Fibroblast of villous mesenchyme (primary cell): ENCODE data around the gene LDB3. TPM values are rescaled to one million over a fixed set of nuclear protein-coding genes. Genes with fewer than 3 reads are reported as not detected.

Experiments
- DNase-seq: peaks from one replicate; pipeline ENCODE4 v3.0.0-alpha.2; 2010; ENCODE audit warnings: low read depth
- H3K4me3 ChIP-seq: 2 replicates; pipeline ENCODE4 v1.5.1; 2011; ENCODE audit warnings: low read depth, mild to moderate bottlenecking, low read length
- total RNA-seq: library from RNA; depleted of rRNA; stranded (reverse); fragments of >200 nt; gene quantifications from 2 replicates; pipeline ENCODE4 v1.2.3, GENCODE V29; 2012
- TF ChIP-seq, protein P1 (sequence below): IDR thresholded peaks from 2 replicates; pipeline ENCODE4 v1.5.1; 2012; ENCODE audit warnings: low read depth, mild to moderate bottlenecking, low read length; ENCODE audit not compliant: insufficient read depth

LDB3 gene
- total RNA-seq, 1 donor, result under 0.01 TPM

DNA sequence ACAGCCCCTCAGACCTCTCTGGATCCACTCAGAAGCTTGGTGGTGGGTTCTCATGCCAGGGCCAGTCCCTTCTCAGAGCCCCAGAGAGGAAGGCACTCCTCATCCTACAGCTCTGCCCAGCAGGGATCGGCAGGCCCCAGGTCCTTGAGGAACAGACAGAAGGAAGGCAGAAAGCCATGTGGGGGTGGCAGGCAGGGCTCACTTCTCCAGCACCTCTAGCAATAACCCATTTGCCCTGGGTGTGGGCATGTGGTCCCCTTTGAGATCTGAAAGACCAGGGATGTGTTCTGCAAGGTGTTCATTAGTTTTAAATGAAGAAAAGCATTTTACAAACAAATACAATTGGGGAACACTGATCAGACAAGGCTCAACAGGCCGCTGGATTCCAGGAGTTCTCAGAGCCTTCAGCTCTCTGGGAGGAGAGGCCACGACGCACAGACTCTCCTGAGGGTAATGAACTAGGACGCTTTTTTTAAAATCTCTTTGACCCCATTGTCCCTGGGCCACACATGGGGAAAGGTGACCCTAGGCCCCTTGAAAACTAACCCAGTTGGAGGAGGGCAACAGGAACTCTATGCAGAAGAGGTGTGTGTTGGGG is 40.6 kb downstream of the LDB3 start:
- TF ChIP-seq, protein P1, sequence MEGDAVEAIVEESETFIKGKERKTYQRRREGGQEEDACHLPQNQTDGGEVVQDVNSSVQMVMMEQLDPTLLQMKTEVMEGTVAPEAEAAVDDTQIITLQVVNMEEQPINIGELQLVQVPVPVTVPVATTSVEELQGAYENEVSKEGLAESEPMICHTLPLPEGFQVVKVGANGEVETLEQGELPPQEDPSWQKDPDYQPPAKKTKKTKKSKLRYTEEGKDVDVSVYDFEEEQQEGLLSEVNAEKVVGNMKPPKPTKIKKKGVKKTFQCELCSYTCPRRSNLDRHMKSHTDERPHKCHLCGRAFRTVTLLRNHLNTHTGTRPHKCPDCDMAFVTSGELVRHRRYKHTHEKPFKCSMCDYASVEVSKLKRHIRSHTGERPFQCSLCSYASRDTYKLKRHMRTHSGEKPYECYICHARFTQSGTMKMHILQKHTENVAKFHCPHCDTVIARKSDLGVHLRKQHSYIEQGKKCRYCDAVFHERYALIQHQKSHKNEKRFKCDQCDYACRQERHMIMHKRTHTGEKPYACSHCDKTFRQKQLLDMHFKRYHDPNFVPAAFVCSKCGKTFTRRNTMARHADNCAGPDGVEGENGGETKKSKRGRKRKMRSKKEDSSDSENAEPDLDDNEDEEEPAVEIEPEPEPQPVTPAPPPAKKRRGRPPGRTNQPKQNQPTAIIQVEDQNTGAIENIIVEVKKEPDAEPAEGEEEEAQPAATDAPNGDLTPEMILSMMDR, result no peak
- no peak for DNase-seq
- H3K4me3 ChIP-seq, result no peak overlapping the region

DNA sequence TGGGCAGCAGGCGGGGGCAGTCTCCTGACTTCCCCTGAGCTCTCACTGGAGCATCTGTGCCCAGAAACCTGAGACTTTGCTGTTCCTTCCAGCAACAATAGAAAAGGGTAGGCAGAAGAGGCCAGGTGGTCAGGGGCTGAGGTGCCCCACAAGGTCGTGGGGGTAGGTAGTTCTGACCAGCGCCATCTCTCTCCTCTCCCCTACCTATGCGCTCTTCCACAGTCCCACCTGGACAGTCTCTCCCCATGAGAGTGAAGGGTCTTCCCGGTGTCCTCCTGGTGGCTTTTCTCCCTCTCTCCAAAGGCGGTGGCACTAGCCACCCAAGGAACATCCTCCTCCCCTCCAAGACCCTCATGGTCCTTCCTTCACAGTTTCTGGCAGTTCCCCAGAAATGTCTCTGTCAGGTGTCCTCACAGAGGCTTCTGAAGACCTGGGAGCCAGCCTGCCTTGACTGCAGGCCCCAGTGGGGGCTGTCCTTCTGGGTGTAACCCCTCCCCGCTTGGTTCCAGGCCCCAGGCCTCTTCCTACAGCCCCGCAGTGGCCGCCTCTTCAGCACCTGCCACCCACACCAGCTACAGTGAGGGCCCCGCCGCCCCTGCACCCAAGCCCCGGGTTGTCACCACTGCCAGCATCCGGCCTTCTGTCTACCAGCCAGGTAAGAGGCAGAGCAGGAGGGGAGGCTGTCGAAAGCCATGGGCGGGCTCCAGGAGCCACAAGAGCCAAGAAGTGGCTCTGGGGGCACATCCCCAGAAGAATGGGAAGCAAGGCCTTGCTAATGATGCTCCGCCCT is 41.3 kb downstream of the LDB3 start:
- no peak for DNase-seq
- TF ChIP-seq, protein P1, result no peak

DNA sequence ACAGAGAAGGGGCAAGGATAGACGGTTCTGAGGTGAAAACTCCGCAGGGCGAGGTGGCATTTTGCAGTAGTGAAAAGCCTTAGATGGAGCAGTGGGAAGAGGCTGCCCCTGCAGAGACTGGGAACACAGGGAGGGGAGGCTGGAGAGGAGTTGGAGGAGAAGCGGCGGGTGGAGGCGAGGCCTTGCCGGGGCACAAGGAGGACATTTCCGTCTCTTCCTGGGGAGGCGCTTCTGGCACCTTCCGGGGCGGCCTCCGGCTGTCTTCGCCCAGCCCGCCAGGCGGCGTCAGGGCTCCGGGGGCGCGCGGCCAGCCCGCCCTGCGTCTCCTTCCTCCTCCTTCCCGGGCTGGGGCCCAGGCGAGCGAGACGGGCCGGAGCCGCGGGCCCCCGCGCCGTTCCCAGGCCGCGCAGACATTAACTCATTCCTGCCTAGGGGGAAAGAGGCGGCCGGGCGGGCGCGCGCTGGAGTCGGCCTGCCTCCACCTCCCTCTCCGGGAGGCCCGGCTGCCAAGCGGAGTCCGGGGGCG is 42.7 kb downstream of the LDB3 start:
- DNase-seq, result peak; percentile 89
- TF ChIP-seq, protein P1, result peak; percentile 74
- peak overlapping the region; percentile 63 for H3K4me3 ChIP-seq

More for the DNA sequence above, 41.3 kb downstream of the LDB3 start:
- no peak overlapping the region for H3K4me3 ChIP-seq

DNA sequence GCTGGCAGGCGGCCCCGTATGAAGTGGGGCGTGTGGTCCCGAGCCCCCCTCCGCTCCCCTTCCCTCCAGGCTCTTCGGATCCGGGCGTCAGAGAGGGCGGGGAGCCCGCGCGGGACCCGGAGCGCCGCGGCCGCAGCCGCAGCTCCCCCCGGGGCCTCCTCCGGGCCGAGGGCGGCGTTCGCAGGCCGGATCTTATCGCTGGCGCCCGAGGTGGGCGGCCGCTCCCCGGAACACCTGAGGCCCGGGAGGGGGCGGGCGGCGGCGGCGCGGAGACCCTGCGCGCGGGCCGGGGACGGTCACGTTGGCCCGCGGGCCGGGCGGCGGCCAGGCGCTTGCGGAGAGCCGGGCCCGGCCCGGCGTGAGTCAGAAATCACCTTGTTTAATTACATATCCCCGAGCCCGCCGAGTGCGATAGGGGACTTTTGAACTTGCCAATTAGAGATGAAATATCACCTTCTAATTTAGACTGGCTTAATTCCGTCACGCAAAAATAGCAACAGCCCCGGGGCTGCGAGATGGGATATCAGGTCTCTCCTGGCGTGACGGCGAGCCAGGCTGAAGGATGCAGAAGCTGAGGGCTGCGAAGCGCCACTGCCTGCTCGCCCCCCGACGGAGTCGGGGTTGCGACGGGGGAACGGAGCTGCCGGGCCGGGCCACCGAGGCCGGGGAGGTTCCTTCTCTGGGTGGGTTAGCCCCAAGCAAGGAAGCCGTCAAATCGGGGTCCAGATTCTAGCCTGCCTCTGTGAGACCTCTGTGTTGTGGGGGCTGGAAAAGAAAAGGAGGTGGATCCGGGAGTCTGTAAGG is 43.4 kb downstream of the LDB3 start:
- H3K4me3 ChIP-seq, result peak overlapping the region; percentile 63
- TF ChIP-seq, protein P1, result no peak
- peak; percentile 47 for DNase-seq

DNA sequence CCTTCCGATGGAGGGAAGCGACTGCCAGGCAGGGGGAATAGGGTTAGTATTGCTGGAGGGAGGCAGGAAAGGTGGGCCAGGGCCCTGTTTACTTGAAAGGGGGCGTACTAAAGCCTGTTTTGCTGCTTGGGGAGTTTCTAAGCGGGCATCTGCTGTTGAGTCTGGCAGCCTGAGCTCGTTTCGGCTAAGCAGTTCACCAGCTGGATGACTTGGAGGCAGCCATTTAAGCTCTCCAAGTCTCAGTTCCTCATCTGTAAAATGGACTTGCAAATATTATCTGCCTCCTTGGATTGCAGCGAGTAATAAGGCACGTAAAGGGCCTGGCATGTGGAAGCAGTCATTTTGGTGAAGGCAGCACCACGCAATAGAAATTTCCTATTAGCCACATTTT is 44.0 kb downstream of the LDB3 start:
- TF ChIP-seq, protein P1, result no peak
- peak overlapping the region; percentile 63 for H3K4me3 ChIP-seq
- DNase-seq, result no peak

DNA sequence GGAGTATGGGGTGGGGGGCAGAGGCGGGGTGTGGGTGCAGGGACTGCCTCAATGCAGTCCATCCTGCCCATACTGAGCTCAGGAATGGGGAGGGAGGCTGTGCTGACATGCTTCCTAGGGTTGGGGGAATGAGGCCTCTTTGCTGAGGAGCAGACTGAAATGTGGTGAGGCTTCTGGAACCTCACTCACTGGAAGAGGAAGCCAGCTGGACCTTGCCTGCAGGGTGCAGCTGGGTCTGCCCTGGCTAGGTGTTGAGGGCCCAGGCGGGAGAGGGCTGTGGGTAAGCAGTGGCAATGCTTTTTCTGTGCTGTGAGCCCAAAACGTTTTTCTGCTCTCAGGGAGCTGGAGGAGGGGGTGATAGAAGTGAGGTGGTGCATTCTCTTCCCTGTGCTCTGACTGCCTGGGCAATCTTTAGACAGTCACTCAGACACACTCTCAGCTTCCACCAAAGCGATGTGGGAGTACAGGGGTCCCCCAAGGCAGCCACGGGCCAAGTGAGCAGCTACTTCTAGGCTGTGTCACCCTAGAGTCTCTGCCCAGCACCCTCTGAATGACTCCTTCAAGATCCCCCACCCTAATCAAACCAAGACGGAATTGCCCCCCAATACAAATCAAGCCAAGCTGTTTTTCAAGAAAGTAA is 47.0 kb downstream of the LDB3 start:
- TF ChIP-seq, protein P1, result no peak
- H3K4me3 ChIP-seq, result no peak overlapping the region
- DNase-seq, result no peak
